Endometrium (tissue), 2 donors: Measurements from ENCODE around the gene ACTA1.
"Not testable (repeated sequence)": the region's sequence is repeated elsewhere in the genome, so short reads cannot be mapped to it uniquely, and the experiment has no call there.

Experiments used
- FAIRE-seq: peaks from 2 replicates; lab custom pipeline; 2012; peaks lifted over from hg19 to GRCh38; lab: Jason Lieb, UNC
- donor health status: control.
- donor health status: control.

ACTA1 gene

DNA sequence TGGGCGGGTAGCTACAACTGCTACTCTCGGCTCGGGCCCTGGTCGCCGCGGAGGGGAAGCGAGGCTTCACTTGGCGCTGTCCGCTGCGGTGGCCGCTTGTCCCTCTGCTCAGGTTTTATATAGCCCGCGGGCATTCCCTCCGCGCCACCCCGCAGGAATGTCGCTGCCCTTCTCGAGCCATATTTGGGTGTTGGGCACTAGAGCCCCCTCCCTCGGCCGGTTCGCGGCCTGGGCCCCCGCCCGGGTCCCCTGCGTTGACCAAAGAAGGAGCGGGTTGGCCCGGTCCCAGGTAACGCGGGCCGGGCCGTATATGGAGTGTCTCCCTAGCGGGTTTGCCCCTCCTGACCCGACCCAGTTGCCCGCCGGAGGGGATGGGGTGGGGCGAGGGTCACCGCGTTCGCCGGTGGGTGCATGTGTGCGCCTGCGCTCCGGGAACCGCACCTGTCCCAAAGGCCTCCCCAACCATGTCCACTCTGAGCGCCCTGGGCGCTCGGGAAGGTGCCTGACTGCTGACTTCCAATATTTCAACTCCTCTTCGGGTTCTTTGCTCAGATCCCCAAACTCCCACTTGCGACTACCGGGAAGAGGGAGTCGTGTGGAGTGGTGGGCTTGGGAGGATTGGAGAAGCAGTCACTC, at the start of gene ACTA1:
Gene ACTA1 (minus strand): TSS at position 90 of the 636 bp plus-strand sequence. CDS start 979 bp downstream, outside the sequence.
- no peak for FAIRE-seq

- FAIRE-seq, result no peak
These were observed 48.6 kb upstream of the ACTA1 start for GRCh38 chr1:229482511-229482910.

DNA sequence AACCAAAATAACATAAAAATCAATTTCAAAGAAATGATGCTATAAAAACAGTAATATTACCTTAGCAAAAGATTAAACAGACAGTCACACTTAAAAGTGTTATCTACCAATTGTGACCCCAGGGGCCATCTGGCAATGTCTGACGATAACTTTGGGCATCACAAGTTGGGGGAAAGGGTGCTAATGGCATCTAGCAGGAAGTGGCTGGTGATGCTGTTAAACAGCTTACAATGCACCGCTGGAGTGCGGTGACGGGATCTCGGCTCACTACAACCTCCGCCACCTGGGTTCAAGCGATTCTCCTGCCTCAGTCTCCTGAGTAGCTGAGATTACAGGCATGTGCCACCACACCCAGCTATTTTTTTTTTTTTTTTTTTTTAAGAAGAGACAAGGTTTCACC, 46.6 kb upstream of the ACTA1 start:
- no peak for FAIRE-seq

DNA sequence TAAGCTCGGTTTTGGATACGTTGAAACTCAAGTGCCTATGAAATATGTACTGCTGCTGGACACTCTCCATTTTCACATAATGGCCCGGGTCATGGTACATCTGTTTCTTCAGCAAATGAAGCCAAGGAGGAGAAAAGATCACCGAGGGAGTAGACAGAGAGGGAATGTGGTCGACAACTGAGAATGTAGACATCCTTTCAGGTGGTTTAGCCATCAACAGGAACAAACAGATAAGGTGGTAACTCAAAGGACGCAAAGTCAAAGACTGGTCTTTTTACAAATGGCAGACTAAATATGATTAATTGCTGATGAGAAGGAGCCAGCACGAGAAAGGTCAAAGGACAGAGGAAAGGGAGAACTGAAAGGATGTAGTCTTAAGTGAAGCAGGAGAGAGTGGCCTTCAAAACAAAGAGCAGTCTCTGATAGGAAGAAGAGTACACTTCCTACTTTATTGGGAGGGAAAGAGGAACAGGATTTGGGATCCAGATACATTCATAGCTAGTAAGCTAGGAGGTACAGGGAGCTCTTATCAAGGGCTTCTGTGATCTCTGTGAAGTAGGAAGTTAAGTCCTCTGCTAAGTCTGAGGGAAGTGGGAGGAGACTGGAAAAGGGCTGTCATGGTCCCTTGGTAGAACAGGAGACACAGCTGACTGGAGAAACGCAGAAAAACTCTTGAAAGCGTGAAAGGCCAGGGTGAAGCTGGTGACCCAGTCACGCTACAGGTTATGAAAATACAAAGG, 45.9 kb upstream of the ACTA1 start:
- FAIRE-seq, result no peak

- FAIRE-seq, result no peak
These were observed 45.0 kb upstream of the ACTA1 start for GRCh38 chr1:229478852-229479251.

DNA sequence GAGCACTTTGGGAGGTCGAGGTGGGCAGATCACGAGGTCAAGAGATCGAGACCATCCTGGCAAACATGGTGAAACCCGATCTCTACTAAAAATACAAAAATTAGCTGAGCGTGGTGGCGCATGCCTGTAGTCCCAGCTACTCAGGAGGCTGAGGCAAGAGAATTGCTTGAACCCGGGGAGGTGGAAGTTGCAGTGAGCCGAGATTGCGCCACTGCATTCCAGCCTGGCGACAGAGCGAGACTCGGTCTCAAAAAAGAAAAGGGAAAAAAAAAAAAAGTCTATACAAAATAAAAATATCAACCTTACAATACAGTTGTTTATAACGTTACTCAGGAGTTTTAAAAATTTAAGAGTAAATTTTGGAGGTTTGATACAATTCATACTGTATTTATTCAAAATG, 42.0 kb upstream of the ACTA1 start:
- not testable (repeated sequence) for FAIRE-seq

DNA sequence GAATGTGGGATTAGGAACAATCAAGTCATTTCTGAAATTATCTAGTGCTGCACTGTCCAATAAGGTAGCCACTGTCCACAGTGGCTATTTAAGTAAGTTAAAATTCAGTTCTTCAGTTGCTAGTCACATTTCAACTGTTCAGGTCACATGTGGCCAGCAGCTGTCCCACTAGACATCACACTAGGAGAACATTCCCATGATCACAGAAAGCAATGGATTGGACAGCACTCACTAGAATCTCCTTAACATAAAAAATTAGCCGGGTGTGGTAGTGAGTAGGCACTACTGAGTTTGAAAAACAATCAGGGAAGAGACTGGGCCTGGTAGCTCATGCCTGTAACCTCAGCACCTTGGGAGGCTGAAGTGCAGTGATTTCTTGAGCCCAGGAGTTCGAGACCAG, 40.6 kb upstream of the ACTA1 start:
- FAIRE-seq, result no peak

DNA sequence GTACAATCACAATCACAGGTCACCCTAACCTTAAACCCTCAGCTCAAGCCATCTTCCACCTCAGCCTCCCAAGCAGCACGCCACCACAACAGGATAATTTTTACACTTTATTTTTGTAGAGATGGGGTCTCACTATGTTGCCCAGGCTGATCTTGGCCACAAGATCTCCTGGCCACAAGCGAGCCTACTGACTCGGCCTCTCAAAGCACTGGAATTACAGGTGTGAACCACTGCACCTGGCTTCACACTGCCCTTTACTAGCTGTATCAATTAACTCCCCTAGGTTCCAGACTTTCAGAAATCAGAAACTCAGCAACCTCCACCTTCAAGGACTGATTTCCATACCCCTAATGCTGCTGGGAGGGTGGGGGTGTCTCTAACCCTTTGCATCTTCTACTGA, 37.3 kb upstream of the ACTA1 start:
- FAIRE-seq, result no peak

GRCh38 chr1:229470406-229471043, 36.6 kb upstream of the ACTA1 start:
- no peak for FAIRE-seq

DNA sequence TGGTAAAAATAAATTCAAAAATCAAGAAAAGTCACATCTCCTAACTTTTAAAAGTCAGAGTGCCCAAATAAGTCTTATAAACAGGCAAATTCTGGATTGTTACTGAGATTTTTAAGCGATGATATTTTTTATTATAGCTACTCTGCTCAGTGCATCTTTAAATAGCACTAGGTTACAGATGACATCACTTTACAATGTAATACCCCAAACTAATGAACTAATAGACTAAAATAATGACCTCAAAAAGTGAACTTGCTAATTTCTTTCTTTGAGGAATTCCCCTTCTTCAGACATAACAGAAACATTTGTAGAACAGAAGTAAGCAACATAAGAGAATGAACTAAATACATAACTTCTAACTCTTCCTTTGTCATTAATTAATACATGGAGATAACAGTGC, 33.0 kb upstream of the ACTA1 start:
- FAIRE-seq, result no peak

DNA sequence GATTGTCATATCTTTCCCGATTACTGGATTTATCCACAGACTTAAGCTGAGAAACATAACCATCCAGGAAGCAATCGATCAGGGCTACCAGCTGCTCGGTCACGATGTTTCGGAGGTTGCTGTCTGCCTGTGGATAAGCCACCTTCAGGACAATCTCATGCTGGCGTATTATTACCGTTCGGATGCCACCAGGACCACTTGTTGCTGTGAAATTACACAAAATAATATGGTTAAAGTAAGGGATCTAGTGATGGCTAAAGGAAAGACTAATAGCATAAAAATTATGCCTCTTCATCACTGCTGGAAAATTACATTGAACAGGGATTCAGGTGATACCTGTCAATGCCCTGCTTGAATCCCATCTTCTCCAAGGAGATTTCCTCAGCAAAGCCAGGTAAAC, 30.8 kb upstream of the ACTA1 start:
- FAIRE-seq, result no peak

DNA sequence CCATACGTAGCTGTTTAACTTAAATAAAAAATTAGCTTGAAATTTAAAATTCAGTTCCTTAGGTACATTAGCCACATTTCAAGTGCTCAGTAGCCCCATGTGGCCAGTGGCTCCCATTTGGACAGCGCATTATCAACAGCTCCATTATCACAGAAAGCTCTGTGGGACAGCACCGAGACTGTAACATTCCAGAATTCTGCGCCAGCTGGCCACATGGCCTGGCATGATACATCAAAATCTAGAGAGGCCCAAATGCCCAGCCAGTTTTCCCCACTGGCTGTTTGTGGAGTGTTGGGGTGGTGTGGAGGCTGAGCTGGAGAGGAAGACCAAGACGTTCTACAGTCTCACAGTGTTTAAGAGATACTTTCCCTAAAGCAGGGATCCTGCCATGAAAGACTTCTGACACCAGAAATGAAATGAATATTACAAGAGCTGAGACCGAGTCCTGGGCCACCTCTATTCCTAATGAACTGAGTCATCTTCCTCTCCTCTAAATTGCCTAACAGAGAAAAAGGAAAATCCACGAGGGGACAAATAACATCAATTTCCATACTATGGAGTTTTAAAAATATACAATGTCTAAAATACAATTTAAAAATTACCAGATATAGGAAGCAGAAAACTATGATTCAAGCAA, 27.3 kb upstream of the ACTA1 start:
- FAIRE-seq, result no peak

DNA sequence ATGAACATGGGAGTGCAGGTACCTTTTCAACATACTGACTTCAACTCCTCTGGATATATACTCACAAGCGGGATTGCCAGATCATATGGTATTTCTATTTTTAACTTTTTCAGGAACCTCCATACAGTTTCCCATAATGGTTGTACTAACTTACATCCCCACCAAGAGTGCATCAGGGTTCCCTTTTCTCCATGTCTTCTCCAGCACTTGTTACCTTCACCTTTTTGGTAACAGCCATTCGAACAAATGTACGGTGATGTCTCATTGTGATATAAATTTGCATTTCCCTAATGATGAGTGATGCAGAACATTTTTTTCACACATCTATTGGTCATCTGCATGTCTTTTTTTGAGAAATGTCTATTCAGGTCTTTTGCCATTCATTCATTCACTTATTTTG, 25.9 kb upstream of the ACTA1 start:
- FAIRE-seq, result no peak

DNA sequence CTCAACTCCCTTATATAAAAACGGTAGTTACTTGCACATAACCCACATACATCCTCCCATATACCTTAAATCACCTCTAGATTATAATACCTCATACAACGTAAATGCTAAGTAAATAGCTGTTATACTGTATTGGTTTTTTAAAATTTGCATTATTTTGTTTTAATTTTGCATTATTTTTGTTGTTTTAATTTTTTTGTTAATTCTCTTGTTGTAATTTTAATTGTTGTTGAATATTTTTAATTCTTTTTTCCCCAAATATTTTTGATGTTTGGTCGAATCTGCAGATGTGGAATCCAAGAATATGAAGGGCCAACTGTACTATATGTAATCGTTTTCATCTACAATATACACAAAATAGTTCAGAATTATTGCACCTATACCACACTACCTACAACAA, 23.5 kb upstream of the ACTA1 start:
- peak; percentile 80 for FAIRE-seq

- no peak for FAIRE-seq
These were observed 22.1 kb upstream of the ACTA1 start for GRCh38 chr1:229456016-229456415.

DNA sequence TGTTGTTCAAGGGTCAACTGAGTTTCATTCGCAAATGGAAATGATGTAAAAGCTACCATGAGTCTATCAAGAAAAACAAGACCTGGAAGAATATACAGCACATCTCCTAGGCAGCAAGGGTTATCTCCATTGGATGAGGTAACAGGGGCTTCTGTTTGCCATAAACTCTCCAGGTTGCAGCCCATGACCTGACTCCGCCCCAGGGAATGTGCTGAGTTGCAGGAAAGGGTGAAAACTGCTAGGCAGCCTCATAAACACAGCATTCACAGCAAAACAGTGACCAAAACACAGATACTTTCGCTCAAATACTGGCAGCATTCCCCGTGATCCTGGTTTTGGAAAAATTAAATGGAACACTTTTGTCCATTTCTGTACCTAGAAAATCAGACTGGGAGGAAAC, 20.2 kb upstream of the ACTA1 start:
- FAIRE-seq, result no peak

DNA sequence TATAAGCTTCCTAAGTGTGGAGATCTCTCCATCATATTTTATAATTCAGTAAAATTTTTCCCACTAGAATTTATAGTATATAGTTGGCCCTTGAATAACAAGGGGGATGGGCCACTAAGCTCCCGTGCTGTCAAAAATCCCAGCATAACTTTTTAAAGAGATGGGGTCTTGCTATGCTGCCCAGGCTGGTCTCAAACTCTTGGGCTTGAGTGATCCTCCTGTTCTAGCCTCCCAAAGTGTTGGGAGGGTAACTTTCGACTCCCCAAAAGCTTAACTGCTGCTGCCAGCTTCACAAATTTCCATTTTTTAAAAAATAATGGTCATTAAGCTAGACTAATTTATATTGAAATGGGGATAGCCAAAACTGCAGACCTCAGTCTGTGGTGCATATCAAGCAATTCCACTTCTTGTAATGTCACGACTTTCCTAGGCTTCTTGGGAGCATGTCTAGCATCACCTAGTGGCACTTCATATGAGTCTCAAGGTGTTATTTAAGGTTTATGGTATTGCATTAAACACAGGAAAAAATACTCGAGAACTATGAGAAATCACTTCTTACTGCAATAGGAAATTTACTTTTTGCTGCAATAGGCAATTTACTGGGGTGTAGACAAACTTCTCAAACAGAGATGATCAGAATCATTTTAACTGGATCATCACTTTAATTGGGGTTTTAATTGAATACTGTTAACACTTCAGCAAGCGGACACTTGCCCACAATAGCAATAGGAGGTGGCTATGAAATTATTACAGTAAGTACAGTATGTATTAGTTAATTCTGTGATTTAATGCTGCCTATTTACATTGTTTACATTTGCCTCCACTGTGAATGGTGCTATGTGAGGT, 19.3 kb upstream of the ACTA1 start:
- FAIRE-seq, result no peak

- no peak for FAIRE-seq
These were observed 15.0 kb upstream of the ACTA1 start for GRCh38 chr1:229448845-229449244.

DNA sequence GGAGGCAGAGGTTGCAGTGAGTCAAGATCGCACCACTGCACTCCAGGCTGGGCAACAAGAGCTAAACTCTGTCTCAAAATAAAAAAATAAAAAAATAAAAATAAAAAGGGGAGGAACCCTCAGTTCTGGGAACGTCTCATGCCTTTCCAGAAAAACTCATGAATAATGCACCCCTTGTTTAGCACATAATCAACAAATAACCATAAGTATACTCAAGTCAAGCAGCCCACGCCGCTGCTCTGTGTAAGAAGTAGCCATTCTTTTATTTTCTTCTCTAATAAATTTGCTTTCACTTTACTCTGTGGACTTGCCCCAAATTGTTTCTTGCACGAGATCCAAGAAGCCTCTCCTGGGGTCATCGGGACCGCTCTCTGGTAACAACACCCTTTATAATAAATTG, 14.5 kb upstream of the ACTA1 start:
- no peak for FAIRE-seq

GRCh38 chr1:229447809-229448252, 13.9 kb upstream of the ACTA1 start:
- FAIRE-seq, result no peak

GRCh38 chr1:229445828-229446227, 11.9 kb upstream of the ACTA1 start:
- FAIRE-seq, result no peak
